H1 (cell line): ENCODE data around the gene ERI2. TPM values are rescaled to one million over a fixed set of nuclear protein-coding genes. Genes with fewer than 3 reads are reported as not detected.

Experiments used
- CHD7 ChIP-seq: fragments of 300-600 bp; sonication (generic); IDR thresholded peaks from 2 replicates; pipeline ENCODE4 v1.7.1; 2012; ENCODE audit warnings: low read length, moderate library complexity, mild to moderate bottlenecking, inconsistent platforms; ENCODE audit not compliant: insufficient replicate concordance
- CREB1 ChIP-seq: IDR thresholded peaks from 2 replicates; pipeline ENCODE4 v1.6.1; 2012; ENCODE audit warnings: inconsistent platforms
- GTF2F1 ChIP-seq: IDR thresholded peaks from 2 replicates; pipeline ENCODE4 v1.6.1; 2012; ENCODE audit warnings: low read depth, low read length, improper control_type of control experiment, borderline replicate concordance
- KDM1A ChIP-seq: fragments of 200-600, 300-600 bp; sonication (generic); IDR thresholded peaks from 2 replicates; pipeline ENCODE4 v1.7.1; 2016; ENCODE audit warnings: mild to moderate bottlenecking, low read length, borderline replicate concordance
- SP4 ChIP-seq: IDR thresholded peaks from 2 replicates; pipeline ENCODE4 v1.6.1; 2012; ENCODE audit warnings: low read length, inconsistent platforms
- TCF12 ChIP-seq: IDR thresholded peaks from 2 replicates; pipeline ENCODE4 v1.6.1; 2011; ENCODE audit warnings: low read depth, mild to moderate bottlenecking, low read length
- USF2 ChIP-seq: IDR thresholded peaks from 2 replicates; pipeline ENCODE4 v1.6.1; 2011; ENCODE audit warnings: low read length, improper control_type of control experiment
- YY1 ChIP-seq: IDR thresholded peaks from 2 replicates; pipeline ENCODE4 v1.6.1; 2011; ENCODE audit warnings: low read depth, mild to moderate bottlenecking, low read length
- ZNF274 ChIP-seq: IDR thresholded peaks from 2 replicates; pipeline ENCODE4 v1.7.0; 2012; ENCODE audit warnings: low read length, borderline replicate concordance; ENCODE audit errors: extremely low read depth
- polyA plus RNA-seq, 7 experiments: library from polyadenylated mRNA; depleted of rRNA in 3 of 7; stranded (reverse) in 5 of 7; unstranded in 2 of 7; fragments of >200 nt in 5 of 7; fragments of 200-250 nt in 2 of 7; gene quantifications; 1 replicate in 5 of 7; 2 replicates in 1 of 7; 4 replicates in 1 of 7; pipeline versions ENCODE4 v1.2.1 to v1.2.3, GENCODE V29; 2011 to 2013; ENCODE audit warnings: missing spikeins in 2 of 7, mixed read lengths in 2 of 7
- total RNA-seq: library from RNA; stranded (reverse); fragmentation: NEBNext Ultra II Directional; extraction: Animal tissue kit (Norgen Biotek cat#: 25700); gene quantifications from 2 replicates; pipeline ENCODE4 v1.2.1, GENCODE V29; 2021

ERI2 gene
- total and polyA plus RNA-seq, 2 of the 8 experiments (the other 6 are each of a cell fraction or from before 2014, with no cell fraction given) = 11.0 to 12.6 TPM

GRCh38 chr16:20814784-20815183 lies 8.5 kb upstream of the ERI2 start (continued):
- TF ChIP-seq CHD7 = no peak
- no peak for TF ChIP-seq TCF12
- TF ChIP-seq GTF2F1 = no peak
- no peak for TF ChIP-seq ZNF274
- no peak for TF ChIP-seq YY1
- no peak for TF ChIP-seq CREB1
- TF ChIP-seq USF2 = no peak
- no peak for TF ChIP-seq SP4
- TF ChIP-seq KDM1A = no peak
